Erythroblast (primary cell): ENCODE data around the gene OR13G1.

ENCODE experiments used
- GATA1 ChIP-seq: IDR thresholded peaks from 2 replicates; pipeline ENCODE4 v1.6.1; 2011; ENCODE audit warnings: low read depth, mild to moderate bottlenecking, control low read depth, low read length, moderate library complexity
- POLR2A ChIP-seq: IDR thresholded peaks from 2 replicates; pipeline ENCODE4 v1.6.1; 2011; ENCODE audit warnings: mild to moderate bottlenecking, low read length

DNA sequence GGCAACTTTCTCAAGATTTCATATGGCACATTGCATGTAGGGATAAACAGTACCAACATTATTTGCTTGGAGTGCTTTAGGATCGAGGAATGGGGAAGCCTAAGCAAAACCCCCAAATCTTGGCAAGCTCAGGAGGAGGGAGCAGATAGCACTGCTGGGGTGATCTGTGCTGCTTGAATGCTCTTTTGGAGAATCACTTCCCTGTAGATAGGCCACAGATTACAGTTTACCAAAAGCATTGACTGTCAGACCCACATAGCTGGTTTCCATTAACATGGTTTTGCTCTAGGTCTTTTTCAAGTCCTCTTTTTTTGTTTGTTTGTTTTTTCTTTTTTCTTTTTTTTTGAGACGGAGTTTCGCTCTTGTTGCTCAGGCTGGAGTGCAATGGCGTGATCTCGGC, 36.8 kb downstream of the OR13G1 start:
- TF ChIP-seq POLR2A (no peak), GATA1 (no peak)
